Natural killer cell (primary cell): ENCODE measurements around the gene IL22RA1. TPM values are rescaled to one million over a fixed set of nuclear protein-coding genes. Genes with fewer than 3 reads are reported as not detected.

Source experiments
- ATAC-seq, 3 donors: fragments of 150-1000 bp in 2 of 3; fragments of 200-7000 bp in 1 of 3; cut with Tn5 transposase; 1 replicate in 1 of 3; 2 replicates in 2 of 3; pipeline ENCODE4 v1.10.0; 2021; ENCODE audit warnings: mild to moderate bottlenecking in 2 of 3, moderate library complexity in 2 of 3
- DNase-seq, 2 donors: peaks; one replicate each; pipeline versions ENCODE4 v3.0.0 to v3.0.0-alpha.2; 2013 to 2021; ENCODE audit warnings: mixed read lengths in 1 of 2
- H3K27ac ChIP-seq: one replicate; pipeline ENCODE4 v1.5.1; 2013; ENCODE audit warnings: mild to moderate bottlenecking, low read length
- H3K27me3 ChIP-seq: one replicate; pipeline ENCODE4 v1.6.1; 2013; ENCODE audit warnings: low read length; ENCODE audit not compliant: control insufficient read depth, insufficient read depth
- H3K36me3 ChIP-seq: one replicate; pipeline ENCODE4 v1.6.1; 2013; ENCODE audit warnings: low read length; ENCODE audit not compliant: control insufficient read depth, insufficient read depth
- H3K4me1 ChIP-seq: one replicate; pipeline ENCODE4 v1.6.1; 2013; ENCODE audit warnings: low read length; ENCODE audit not compliant: control insufficient read depth, insufficient read depth
- H3K4me3 ChIP-seq: one replicate; pipeline ENCODE4 v1.5.1; 2013; ENCODE audit warnings: low read length
- H3K9me3 ChIP-seq: one replicate; pipeline ENCODE4 v1.6.1; 2013; ENCODE audit warnings: low read length; ENCODE audit not compliant: control insufficient read depth, insufficient read depth
- H3K27ac Mint-ChIP-seq, 2 donors: one replicate each; pipeline ENCODE4 v1.8.0; 2022; ENCODE audit warnings: mild to moderate bottlenecking in 2 of 2, mixed read lengths in 2 of 2, moderate library complexity in 1 of 2
- H3K27me3 Mint-ChIP-seq, 2 donors: one replicate each; pipeline ENCODE4 v1.8.0; 2022; ENCODE audit warnings: low read depth in 2 of 2, mixed read lengths in 2 of 2
- H3K36me3 Mint-ChIP-seq: one replicate; pipeline ENCODE4 v1.8.0; 2022; ENCODE audit warnings: mixed read lengths
- H3K4me1 Mint-ChIP-seq, 2 donors: one replicate each; pipeline ENCODE4 v1.8.0; 2022; ENCODE audit warnings: mixed read lengths in 2 of 2
- H3K4me3 Mint-ChIP-seq: one replicate; pipeline ENCODE4 v1.8.0; 2022; ENCODE audit warnings: mild to moderate bottlenecking, moderate library complexity, mixed read lengths
- H3K9me3 Mint-ChIP-seq, 2 donors: one replicate each; pipeline ENCODE4 v1.8.0; 2022; ENCODE audit warnings: mixed read lengths in 2 of 2
- WGBS: methylation state at CpG from one replicate; pipeline ENCODE4 v1.1.7; 2013; ENCODE audit warnings: missing lambda C conversion rate; ENCODE audit not compliant: insufficient coverage; 5-methylcytosine and 5-hydroxymethylcytosine counted together
- intact Hi-C: fragments of 100-400 bp; cut with micrococcal nuclease; formaldehyde crosslinking; loops from one replicate; pipeline ENCODE4 v1.14.2; 2022
- total RNA-seq, 4 donors: library from RNA; stranded (reverse); fragments of 120-200 nt in 1 of 4; gene quantifications; one replicate each; pipeline versions ENCODE4 v1.2.3 to v1.2.4, GENCODE V29; 2013 to 2022
- TF ChIP-seq, protein P1 (sequence below): fragments of 200-600 bp; IDR thresholded peaks from one replicate; pipeline ENCODE4 v1.8.0; 2022; ENCODE audit warnings: antibody characterized with exemption

The IL22RA1 gene
- total RNA-seq, 3 donors from 2014 or later (not counting 1 experiment from before 2014, with no cell fraction given) = not detected

DNA sequence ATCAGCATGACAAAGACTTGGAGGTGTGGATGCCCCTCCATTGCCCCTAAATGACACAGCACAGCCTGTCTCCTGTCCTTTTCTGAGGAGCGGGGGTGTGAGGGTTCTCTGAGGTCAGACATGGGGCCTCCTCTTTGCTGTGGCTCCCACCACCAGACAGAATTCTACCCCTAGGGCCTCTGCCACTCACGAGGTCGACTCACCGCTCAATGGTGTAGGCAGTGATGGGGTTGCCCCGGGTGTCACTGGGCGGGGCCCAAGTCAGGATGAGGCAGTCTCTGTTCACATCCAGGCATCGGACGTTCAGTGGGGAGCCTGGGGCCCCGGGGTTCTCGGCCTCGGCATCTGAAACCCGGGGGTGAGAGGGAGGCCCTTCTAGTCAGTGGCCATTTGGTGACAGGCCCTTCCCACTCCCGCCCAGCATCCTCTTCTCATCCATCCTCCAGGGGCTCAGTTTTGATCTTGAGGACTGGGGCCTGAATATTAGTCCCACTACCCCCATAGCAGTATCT is 50.9 kb downstream of the IL22RA1 start:
- Histone ChIP-seq H3K4me1 (no peaks in the 10 kb centered on the region), H3K27ac (no peak overlapping the region), H3K36me3 (no peaks in the 10 kb centered on the region), H3K9me3 (no peaks in the 10 kb centered on the region), H3K27me3 (no peaks in the 10 kb centered on the region), H3K4me3 (no peak overlapping the region)
- peaks cover 0 to 4% of the 10 kb centered on the region in 2 donors for H3K4me1 Mint-ChIP-seq
- DNase-seq (no peak), ATAC-seq (no peak)
- TF ChIP-seq, protein P1, sequence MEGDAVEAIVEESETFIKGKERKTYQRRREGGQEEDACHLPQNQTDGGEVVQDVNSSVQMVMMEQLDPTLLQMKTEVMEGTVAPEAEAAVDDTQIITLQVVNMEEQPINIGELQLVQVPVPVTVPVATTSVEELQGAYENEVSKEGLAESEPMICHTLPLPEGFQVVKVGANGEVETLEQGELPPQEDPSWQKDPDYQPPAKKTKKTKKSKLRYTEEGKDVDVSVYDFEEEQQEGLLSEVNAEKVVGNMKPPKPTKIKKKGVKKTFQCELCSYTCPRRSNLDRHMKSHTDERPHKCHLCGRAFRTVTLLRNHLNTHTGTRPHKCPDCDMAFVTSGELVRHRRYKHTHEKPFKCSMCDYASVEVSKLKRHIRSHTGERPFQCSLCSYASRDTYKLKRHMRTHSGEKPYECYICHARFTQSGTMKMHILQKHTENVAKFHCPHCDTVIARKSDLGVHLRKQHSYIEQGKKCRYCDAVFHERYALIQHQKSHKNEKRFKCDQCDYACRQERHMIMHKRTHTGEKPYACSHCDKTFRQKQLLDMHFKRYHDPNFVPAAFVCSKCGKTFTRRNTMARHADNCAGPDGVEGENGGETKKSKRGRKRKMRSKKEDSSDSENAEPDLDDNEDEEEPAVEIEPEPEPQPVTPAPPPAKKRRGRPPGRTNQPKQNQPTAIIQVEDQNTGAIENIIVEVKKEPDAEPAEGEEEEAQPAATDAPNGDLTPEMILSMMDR = no peak
- intact Hi-C loops = no loop called here
- no peak overlapping the region for H3K27ac Mint-ChIP-seq
- H3K27me3 Mint-ChIP-seq = peaks cover 6 to 8% of the 10 kb centered on the region in 2 donors
- H3K36me3 Mint-ChIP-seq = no peaks in the 10 kb centered on the region
- H3K9me3 Mint-ChIP-seq = no peaks in the 10 kb centered on the region
- no peak overlapping the region for H3K4me3 Mint-ChIP-seq
- 77% methylated on average over 11 of the region's 13 CpGs for WGBS

GRCh38 chr1:24090736-24091135 is 52.2 kb downstream of the IL22RA1 start:
- intact Hi-C loops = no loop called here
- no peaks in the 10 kb centered on the region for H3K27me3 ChIP-seq
- Mint-ChIP-seq H3K9me3 (no peaks in the 10 kb centered on the region), H3K4me3 (no peak overlapping the region), H3K4me1 (no peaks in the 10 kb centered on the region), H3K27me3 (peaks cover under 1 to 10% of the 10 kb centered on the region in 2 donors), H3K27ac (no peak overlapping the region), H3K36me3 (no peaks in the 10 kb centered on the region)
- DNase-seq = no peak
- no peak for ATAC-seq
- H3K4me3 ChIP-seq = no peak overlapping the region
- no peaks in the 10 kb centered on the region for H3K9me3 ChIP-seq
- H3K36me3 ChIP-seq = no peaks in the 10 kb centered on the region
- H3K4me1 ChIP-seq = no peaks in the 10 kb centered on the region
- TF ChIP-seq, protein P1 = no peak
- no peak overlapping the region for H3K27ac ChIP-seq
- 91% methylated on average over 11 of the region's 11 CpGs for WGBS

DNA sequence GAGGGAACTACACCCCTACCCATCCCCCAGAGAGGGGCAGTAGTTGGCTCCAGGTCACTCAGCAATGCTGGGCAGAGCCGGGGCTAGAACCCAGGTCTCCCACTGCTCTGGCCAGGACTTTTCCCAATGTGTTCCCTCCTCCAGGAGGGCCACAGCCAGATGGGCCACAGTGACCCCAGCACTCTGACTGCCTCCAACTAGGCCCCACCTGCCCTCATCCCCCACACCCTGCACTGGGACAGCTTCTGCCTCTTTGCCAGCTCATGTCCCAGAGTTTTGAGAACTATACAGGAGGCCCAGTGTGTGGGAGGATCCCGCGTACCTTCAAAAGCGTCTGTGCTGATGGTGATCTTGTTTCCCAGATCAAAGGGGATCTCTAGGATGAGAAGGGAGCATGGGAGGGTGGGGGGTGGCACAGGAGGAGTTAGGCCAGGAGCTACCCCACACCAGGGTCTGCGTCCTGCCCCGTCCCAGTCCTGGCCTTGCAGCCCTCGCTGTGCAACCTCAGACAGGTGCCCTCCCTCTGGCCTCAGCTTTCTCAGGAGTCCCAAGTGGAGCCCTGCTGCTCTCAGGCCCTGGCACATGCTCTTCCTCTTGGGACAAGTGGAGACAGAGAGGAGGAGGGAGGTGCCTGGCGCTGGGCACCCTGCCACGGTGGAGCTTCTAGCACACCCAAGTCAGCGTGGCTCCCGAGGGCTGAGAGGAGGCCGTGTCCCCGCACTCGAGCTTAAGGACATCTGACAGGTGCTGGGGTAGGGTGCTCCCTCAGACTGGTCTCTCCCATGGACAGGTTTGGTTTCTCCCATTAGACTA is 53.0 kb downstream of the IL22RA1 start:
- Histone ChIP-seq H3K27ac (no peak overlapping the region), H3K4me3 (no peak overlapping the region), H3K9me3 (no peaks in the 10 kb centered on the region), H3K4me1 (no peaks in the 10 kb centered on the region), H3K27me3 (no peaks in the 10 kb centered on the region), H3K36me3 (no peaks in the 10 kb centered on the region)
- WGBS = 90% methylated on average over 14 of the region's 14 CpGs
- H3K27ac Mint-ChIP-seq = no peak overlapping the region
- TF ChIP-seq, protein P1 = no peak
- H3K4me3 Mint-ChIP-seq = no peak overlapping the region
- no peaks in the 10 kb centered on the region for H3K4me1 Mint-ChIP-seq
- no peak for DNase-seq
- H3K36me3 Mint-ChIP-seq = no peaks in the 10 kb centered on the region
- no peak for ATAC-seq
- peaks cover 0 to 17% of the 10 kb centered on the region in 2 donors for H3K27me3 Mint-ChIP-seq
- no peaks in the 10 kb centered on the region for H3K9me3 Mint-ChIP-seq
- intact Hi-C loops = no loop called here
